ENCODE measurements around the gene KPNA1.

GRCh38 chr3:122533480-122533879 is 18.7 kb upstream of the KPNA1 start:
- TF ChIP-seq CTCF (IDR thresholded peaks at IDR 0.05; ENCODE audit: low read depth, low read length, missing input control) = no peak
- TF ChIP-seq JUND (IDR thresholded peaks at IDR 0.05) = no peak
- no peak for TF ChIP-seq EGR1 (IDR thresholded peaks at IDR 0.05; ENCODE audit: low read depth in 2 of 2)
